ENCODE data around the gene KCNAB3. TPM values are rescaled to one million over a fixed set of nuclear protein-coding genes. Genes with fewer than 3 reads are reported as not detected.

KCNAB3 gene
- 1 to 10 TPM in 2 of 4 donors, under 1 TPM in 2; 0.40 to 3.7 (median 1.5) TPM for total RNA-seq

DNA sequence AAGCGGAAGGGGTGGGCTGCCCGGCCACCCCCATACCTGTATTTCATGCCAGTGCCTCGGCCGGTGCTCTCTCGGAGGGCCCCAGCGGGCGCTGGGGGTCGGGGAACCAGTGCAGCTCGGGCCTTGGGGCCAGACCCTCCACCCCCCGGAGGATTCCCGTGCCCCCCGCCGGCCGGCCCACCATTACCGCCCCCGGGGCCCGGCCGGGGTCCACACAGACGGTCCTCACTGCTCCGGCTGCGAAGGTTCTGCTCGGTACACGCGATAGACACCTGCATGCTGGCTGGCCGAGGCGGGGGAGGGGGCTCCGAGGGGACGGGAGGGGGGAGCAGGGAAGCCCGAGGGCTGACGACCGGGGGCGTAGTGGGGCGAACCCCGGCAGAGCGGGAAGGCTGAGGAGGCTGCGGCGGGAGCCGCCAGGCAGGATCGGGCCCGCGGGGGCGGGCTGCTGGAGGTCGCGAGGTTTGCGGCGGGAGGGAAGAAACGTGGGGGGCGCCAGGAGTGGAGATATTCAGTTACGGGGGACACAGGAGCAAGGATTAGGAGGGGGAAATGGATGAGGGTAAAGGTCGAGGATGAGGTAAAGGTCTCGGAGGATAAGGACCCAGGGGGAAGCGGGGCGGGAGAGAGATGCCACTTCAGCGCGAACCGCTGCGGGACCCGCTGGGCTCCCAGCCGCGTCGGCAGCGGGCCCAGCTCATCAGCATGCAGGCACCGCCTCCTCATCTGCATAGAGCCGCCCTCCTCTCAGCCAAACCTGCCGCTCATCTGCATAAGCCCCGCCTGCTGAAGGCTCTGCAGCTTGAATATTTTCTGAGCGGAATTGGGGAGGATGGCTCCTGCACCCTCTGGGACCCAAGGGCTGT is at the start of gene KCNAB3:
KCNAB3 (minus strand) TSS at position 699 of the 866 bp plus-strand sequence; CDS start at position 278, 421 bp downstream.
- Histone ChIP-seq H3K4me3 (replicated peaks in 1 of 3) (no peak within 1 kb of the TSS), H3K4me1 (peaks cover 20 to 23% of the 10 kb centered on the region in 2 donors), H3K9me3 (no peaks in the 10 kb centered on the region), H3K27ac (no peak within 1 kb of the TSS), H3K36me3 (no peaks in the 10 kb centered on the region), H3K27me3 (no peaks in the 10 kb centered on the region)
- TF ChIP-seq POLR2A (IDR thresholded peaks at IDR 0.05), result no peak
- TF ChIP-seq, protein P1, sequence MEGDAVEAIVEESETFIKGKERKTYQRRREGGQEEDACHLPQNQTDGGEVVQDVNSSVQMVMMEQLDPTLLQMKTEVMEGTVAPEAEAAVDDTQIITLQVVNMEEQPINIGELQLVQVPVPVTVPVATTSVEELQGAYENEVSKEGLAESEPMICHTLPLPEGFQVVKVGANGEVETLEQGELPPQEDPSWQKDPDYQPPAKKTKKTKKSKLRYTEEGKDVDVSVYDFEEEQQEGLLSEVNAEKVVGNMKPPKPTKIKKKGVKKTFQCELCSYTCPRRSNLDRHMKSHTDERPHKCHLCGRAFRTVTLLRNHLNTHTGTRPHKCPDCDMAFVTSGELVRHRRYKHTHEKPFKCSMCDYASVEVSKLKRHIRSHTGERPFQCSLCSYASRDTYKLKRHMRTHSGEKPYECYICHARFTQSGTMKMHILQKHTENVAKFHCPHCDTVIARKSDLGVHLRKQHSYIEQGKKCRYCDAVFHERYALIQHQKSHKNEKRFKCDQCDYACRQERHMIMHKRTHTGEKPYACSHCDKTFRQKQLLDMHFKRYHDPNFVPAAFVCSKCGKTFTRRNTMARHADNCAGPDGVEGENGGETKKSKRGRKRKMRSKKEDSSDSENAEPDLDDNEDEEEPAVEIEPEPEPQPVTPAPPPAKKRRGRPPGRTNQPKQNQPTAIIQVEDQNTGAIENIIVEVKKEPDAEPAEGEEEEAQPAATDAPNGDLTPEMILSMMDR (IDR thresholded peaks at IDR 0.05), result no peak
- intact Hi-C loops (cut with DNase I), result loop anchor here (5.0 kb wide), 1 partner anchor 67 kb away; no protein-coding TSS in a partner anchor
- no peak for DNase-seq
- 52 to 55% methylated on average over 51 of the region's 67 CpGs for WGBS, 2 donors

DNA sequence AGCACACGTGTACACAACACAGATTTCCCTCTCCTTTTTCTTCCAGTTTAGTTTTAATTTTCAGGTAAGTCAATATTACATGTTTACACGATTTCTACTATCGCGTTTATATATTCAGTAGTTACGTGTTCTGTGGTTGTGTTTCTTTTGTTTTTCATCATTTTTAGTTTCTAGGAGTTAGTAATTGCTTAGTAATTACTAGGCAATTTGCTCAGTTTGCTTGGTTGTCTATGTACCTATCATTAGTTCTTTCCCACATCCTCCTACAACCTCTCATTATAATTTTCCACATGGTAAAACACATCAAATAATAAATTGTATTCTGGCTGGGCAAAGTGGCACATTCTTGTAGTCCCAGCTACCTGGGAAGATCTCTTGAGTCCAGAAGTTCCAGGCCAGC is 48.1 kb upstream of the KCNAB3 start:
- WGBS, 2 donors, result 91 to 93% methylated on average over 5 of the region's 5 CpGs
- TF ChIP-seq, protein P1 (IDR thresholded peaks at IDR 0.05), result no peak
- no peak for TF ChIP-seq POLR2A (IDR thresholded peaks at IDR 0.05)
- intact Hi-C loops (cut with DNase I), result no loop called here
- no peaks in the 10 kb centered on the region for H3K9me3 ChIP-seq
- H3K4me3 ChIP-seq (replicated peaks in 1 of 3), result no peak overlapping the region
- DNase-seq, result no peak
- no peaks in the 10 kb centered on the region for H3K27me3 ChIP-seq
- H3K36me3 ChIP-seq, result no peaks in the 10 kb centered on the region
- no peaks in the 10 kb centered on the region for H3K4me1 ChIP-seq
- H3K27ac ChIP-seq, result no peak overlapping the region

DNA sequence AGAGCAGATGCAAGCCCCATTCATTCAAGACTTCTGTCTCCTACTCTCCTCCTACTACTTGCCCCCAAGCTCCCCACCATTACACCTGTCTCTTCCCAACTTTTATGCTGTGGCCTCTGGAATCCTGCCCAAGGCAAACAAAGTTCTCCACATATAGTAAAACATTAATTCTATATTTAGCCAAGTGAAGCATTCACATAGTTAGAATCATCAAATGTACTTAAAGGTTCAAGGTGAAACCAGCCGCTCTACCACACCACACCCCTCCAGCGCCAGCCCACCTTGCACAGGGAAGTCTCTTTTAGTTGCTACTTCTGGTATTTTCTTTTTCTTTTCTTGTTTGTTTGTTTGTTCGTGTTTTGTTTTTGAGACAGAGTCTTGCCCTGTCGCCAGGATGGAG is 47.4 kb upstream of the KCNAB3 start:
- no peaks in the 10 kb centered on the region for H3K4me1 ChIP-seq
- H3K36me3 ChIP-seq, result no peaks in the 10 kb centered on the region
- no peaks in the 10 kb centered on the region for H3K9me3 ChIP-seq
- DNase-seq, result no peak
- TF ChIP-seq, protein P1 (IDR thresholded peaks at IDR 0.05), result no peak
- no peak for TF ChIP-seq POLR2A (IDR thresholded peaks at IDR 0.05)
- intact Hi-C loops (cut with DNase I), result no loop called here
- H3K27ac ChIP-seq, result no peak overlapping the region
- H3K4me3 ChIP-seq (replicated peaks in 1 of 3), result no peak overlapping the region
- 83 to 89% methylated on average over 4 of the region's 4 CpGs for WGBS, 2 donors
- H3K27me3 ChIP-seq, result no peaks in the 10 kb centered on the region

DNA sequence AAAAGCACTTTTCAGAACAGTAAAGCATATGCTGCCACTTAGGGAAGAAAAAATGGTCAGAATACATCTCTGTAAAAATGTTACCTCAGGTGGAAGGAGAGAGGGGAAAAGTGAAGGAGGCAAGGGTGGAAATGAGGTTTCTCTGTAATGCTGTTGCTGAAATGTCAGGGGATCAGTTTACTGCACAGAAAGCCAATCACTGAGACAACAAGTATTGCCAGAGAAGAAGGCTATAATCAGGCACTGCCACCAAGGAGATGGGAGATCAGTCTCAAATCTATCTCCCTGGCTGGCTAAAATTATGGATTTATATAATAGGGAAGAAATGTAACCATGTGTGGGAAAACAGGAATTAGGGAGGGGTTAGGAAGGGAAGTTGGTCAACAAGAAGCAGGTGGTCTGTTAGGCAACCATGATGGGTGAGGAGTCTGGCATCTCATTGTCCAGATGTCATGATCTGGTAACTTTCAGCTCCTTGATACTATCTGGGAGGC is 45.0 kb upstream of the KCNAB3 start:
- no peaks in the 10 kb centered on the region for H3K36me3 ChIP-seq
- no peak overlapping the region for H3K27ac ChIP-seq
- no peak for TF ChIP-seq POLR2A (IDR thresholded peaks at IDR 0.05)
- TF ChIP-seq, protein P1 (IDR thresholded peaks at IDR 0.05), result no peak
- H3K27me3 ChIP-seq, result no peaks in the 10 kb centered on the region
- no peaks in the 10 kb centered on the region for H3K9me3 ChIP-seq
- no peak for DNase-seq
- no peak overlapping the region for H3K4me3 ChIP-seq (replicated peaks in 1 of 3)
- intact Hi-C loops (cut with DNase I), result no loop called here
- H3K4me1 ChIP-seq, result no peaks in the 10 kb centered on the region

DNA sequence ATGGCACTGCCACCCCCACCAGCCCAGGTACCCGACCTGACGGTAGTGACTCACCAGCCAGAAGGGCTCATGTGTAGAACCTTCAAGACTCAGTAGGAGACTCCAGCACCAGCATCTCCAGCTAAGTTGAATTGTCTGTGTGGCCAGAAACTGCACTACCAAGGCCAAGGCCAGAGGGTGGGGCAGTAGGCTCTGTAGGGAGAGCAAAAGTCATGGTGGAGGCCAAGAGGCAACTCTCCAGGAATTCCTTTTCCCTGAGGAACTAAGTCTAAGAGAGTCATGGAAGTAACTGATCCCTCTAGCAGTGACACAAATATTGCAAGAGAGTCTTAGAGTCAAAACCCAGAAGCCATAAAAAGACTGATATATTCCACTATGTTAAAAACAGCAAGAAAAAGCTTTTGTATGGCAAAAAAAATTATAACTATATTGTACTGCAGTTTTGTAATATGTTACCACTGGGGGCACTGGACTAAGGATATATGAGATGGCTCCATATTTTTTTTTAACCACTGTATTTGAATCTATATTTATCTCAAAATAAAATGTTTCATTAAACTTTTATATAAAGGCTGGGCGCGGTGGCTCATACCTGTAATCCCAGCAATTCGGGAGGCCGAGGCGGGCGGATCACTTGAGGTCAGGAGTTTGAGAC is 42.6 kb upstream of the KCNAB3 start:
- DNase-seq, result no peak
- Histone ChIP-seq H3K27ac (no peak overlapping the region), H3K4me3 (replicated peaks in 1 of 3) (no peak overlapping the region), H3K36me3 (no peaks in the 10 kb centered on the region), H3K4me1 (no peaks in the 10 kb centered on the region), H3K9me3 (no peaks in the 10 kb centered on the region), H3K27me3 (no peaks in the 10 kb centered on the region)
- no peak for TF ChIP-seq POLR2A (IDR thresholded peaks at IDR 0.05)
- TF ChIP-seq, protein P1 (IDR thresholded peaks at IDR 0.05), result no peak
- intact Hi-C loops (cut with DNase I), result no loop called here
- WGBS, 2 donors, result 93 to 95% methylated on average over 6 to 8 of the region's 8 CpGs
